Mesothelial cell of epicardium (in vitro differentiated cells): ENCODE measurements around the gene DPF3. TPM values are rescaled to one million over a fixed set of nuclear protein-coding genes. Genes with fewer than 3 reads are reported as not detected.

Experiments
- DNase-seq, 2 experiments: peaks; one replicate each; pipeline ENCODE4 v3.0.0; 2021; ENCODE audit warnings: low spot score in 2 of 2; ENCODE audit not compliant: unreplicated experiment in 2 of 2
- H3K27ac Mint-ChIP-seq: 2 replicates; pipeline ENCODE4 v1.8.0; 2021; ENCODE audit warnings: mixed read lengths
- H3K27me3 Mint-ChIP-seq: 2 replicates; pipeline ENCODE4 v1.8.0; 2021; ENCODE audit warnings: low read depth, mixed read lengths
- H3K36me3 Mint-ChIP-seq: 2 replicates; pipeline ENCODE4 v1.8.0; 2021; ENCODE audit warnings: mixed read lengths
- H3K4me1 Mint-ChIP-seq: 2 replicates; pipeline ENCODE4 v1.8.0; 2021; ENCODE audit warnings: mixed read lengths
- H3K4me3 Mint-ChIP-seq: 2 replicates; pipeline ENCODE4 v1.8.0; 2021; ENCODE audit warnings: mild to moderate bottlenecking, moderate library complexity, mixed read lengths
- H3K9me3 Mint-ChIP-seq: 2 replicates; pipeline ENCODE4 v1.8.0; 2021; ENCODE audit warnings: mixed read lengths
- total RNA-seq: library from RNA; stranded (reverse); gene quantifications from 3 replicates; pipeline ENCODE4 v1.2.1, GENCODE V29; 2021
- TF ChIP-seq, protein P1 (sequence below): fragments of 200-600 bp; sonication (generic); IDR thresholded peaks from one replicate; pipeline ENCODE4 v1.5.0; 2021; ENCODE audit warnings: antibody characterized with exemption; ENCODE audit not compliant: unreplicated experiment

Gene DPF3
- total RNA-seq, 1 donor from 2014 or later = 1.3 TPM

DNA sequence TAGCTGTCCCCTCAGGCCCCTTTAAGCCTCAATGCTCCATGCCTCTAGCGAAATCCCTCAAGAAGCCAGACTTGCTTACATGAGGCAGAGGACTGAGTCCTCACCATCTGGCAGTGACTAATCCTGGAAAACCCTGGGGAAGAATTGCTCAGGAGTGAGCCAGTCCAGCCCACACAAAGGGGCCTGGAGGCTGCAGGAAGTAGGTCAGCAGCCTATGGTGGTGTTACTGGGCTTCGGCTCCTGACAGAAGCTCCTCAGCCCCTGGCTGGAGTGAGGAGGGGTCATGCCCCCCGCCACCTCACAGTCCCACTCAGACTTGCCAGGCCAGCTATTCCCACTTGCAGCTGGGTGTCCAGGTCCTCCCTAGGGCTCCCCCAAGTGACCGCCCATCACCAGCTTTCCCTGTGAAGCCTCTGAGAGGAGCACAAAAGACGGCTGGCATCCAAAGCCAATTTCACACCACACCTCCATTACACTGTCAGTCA is 250.5 kb downstream of the DPF3 start:
- H3K27ac Mint-ChIP-seq = no peak overlapping the region
- no peaks in the 10 kb centered on the region for H3K4me1 Mint-ChIP-seq
- TF ChIP-seq, protein P1, sequence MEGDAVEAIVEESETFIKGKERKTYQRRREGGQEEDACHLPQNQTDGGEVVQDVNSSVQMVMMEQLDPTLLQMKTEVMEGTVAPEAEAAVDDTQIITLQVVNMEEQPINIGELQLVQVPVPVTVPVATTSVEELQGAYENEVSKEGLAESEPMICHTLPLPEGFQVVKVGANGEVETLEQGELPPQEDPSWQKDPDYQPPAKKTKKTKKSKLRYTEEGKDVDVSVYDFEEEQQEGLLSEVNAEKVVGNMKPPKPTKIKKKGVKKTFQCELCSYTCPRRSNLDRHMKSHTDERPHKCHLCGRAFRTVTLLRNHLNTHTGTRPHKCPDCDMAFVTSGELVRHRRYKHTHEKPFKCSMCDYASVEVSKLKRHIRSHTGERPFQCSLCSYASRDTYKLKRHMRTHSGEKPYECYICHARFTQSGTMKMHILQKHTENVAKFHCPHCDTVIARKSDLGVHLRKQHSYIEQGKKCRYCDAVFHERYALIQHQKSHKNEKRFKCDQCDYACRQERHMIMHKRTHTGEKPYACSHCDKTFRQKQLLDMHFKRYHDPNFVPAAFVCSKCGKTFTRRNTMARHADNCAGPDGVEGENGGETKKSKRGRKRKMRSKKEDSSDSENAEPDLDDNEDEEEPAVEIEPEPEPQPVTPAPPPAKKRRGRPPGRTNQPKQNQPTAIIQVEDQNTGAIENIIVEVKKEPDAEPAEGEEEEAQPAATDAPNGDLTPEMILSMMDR = no peak
- H3K4me3 Mint-ChIP-seq = no peak overlapping the region
- H3K36me3 Mint-ChIP-seq = no peaks in the 10 kb centered on the region
- H3K27me3 Mint-ChIP-seq = peaks cover 2% of the 10 kb centered on the region
- DNase-seq = no peak
- H3K9me3 Mint-ChIP-seq = peaks cover 16% of the 10 kb centered on the region

DNA sequence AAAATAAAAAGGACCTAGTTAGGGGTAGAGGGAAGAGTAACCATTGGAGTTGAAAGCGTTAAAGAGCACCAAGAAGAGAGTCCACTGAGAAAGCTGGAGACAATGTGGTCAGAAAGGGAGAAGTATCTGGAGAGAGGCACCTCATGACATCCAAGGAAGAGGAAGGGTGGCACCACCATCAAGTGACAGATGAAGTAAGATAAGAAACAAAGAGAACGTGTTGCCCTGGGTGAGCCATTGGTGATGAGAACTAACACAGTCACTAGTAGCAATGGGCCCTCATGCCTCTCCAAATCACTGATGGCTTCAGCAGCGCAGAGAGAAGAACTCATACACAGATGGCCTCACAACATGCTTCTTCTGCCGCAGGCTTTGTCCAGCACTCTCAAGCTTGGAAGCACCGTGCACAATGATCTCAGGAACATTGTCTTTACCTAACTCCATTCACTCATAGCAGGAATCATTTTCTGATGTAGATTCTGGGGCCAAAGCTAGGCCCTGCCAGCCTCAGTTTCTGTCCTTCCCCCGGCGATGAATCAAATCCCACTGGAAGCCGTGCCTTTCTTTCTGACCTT is 252.9 kb downstream of the DPF3 start:
- H3K27me3 Mint-ChIP-seq = peaks cover 4% of the 10 kb centered on the region
- no peak overlapping the region for H3K27ac Mint-ChIP-seq
- no peak for DNase-seq
- TF ChIP-seq, protein P1 = no peak
- no peaks in the 10 kb centered on the region for H3K36me3 Mint-ChIP-seq
- H3K9me3 Mint-ChIP-seq = peaks cover 16% of the 10 kb centered on the region
- no peak overlapping the region for H3K4me3 Mint-ChIP-seq
- no peaks in the 10 kb centered on the region for H3K4me1 Mint-ChIP-seq

DNA sequence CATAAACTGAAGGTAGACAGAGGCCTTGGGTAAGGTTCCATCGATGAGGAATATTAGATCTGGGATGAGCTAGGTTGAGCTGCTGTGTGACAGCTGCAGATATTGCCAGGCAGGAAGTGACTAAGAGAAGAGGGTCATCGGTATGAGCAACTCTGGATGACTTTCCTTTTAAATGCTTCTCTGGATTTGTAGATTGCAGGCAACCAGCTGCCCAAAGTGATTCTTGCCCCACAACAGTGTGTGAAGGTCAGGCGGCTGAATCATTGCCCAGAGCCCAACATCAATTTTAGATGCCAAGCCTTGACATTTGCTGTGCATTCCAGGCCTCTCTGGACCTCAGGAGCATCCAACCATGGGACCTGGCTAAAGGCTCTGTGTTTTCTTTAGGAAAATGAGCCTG is 255.9 kb downstream of the DPF3 start:
- Mint-ChIP-seq H3K4me1 (no peaks in the 10 kb centered on the region), H3K27ac (no peak overlapping the region)
- DNase-seq = no peak

DNA sequence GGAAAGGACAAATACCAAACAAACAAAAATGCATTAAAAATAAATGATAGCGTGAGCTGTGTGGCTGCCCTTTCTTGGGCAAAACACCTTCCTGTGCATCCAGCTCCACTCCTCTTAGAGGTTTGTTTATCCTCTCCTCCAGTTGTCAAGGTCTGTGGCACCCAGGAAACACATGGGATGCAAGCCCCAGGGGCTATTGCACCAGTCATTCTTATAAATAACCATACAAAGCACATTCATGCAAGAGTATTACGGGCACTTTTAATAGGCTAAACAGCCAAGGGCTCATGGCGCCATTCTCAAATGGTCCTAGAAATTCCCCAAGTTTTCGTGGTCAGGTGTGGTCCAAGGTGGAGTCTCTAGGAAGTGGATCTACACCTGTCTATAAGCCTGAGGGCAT is 257.0 kb downstream of the DPF3 start:
- Mint-ChIP-seq H3K27ac (no peak overlapping the region), H3K4me1 (no peaks in the 10 kb centered on the region), H3K36me3 (no peaks in the 10 kb centered on the region), H3K9me3 (peaks cover 16% of the 10 kb centered on the region), H3K4me3 (no peak overlapping the region), H3K27me3 (peaks cover 29% of the 10 kb centered on the region)
- TF ChIP-seq, protein P1 = no peak
- DNase-seq = no peak

More for the DNA sequence above, 255.9 kb downstream of the DPF3 start:
- H3K36me3 Mint-ChIP-seq = no peaks in the 10 kb centered on the region
- peaks cover 23% of the 10 kb centered on the region for H3K27me3 Mint-ChIP-seq
- H3K4me3 Mint-ChIP-seq = no peak overlapping the region
- H3K9me3 Mint-ChIP-seq = peaks cover 16% of the 10 kb centered on the region
- TF ChIP-seq, protein P1 = no peak

DNA sequence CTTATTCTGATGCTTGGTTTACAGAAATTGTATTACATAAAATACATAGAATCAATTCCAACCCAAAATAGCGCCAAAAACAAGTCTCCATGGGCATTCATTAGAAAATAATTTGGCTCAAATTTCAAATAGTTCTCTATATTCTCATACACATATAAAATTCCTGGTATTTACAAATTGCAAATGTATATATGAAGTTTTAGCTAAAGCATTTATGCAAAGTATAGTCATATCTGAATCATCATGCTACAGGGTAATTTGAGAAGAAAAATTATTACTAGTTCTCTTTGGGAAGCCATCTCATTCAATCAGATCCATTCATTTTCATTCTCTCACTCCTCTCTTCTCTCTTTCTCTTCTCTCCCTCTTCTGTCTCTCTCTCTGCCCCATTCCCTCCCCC is 257.8 kb downstream of the DPF3 start:
- TF ChIP-seq, protein P1 = no peak
- DNase-seq = no peak
- H3K9me3 Mint-ChIP-seq = peaks cover 16% of the 10 kb centered on the region
- H3K27me3 Mint-ChIP-seq = peaks cover 34% of the 10 kb centered on the region
- no peaks in the 10 kb centered on the region for H3K4me1 Mint-ChIP-seq
- H3K27ac Mint-ChIP-seq = no peak overlapping the region
- no peaks in the 10 kb centered on the region for H3K36me3 Mint-ChIP-seq
- H3K4me3 Mint-ChIP-seq = no peak overlapping the region
